Measurements from ENCODE around the gene CLCNKB. TPM values are rescaled to one million over a fixed set of nuclear protein-coding genes. Genes with fewer than 3 reads are reported as not detected.
"Not testable (repeated sequence)": the region's sequence is repeated elsewhere in the genome, so short reads cannot be mapped to it uniquely, and the experiment has no call there.

Gene CLCNKB
- polyA plus RNA-seq = not detected

DNA sequence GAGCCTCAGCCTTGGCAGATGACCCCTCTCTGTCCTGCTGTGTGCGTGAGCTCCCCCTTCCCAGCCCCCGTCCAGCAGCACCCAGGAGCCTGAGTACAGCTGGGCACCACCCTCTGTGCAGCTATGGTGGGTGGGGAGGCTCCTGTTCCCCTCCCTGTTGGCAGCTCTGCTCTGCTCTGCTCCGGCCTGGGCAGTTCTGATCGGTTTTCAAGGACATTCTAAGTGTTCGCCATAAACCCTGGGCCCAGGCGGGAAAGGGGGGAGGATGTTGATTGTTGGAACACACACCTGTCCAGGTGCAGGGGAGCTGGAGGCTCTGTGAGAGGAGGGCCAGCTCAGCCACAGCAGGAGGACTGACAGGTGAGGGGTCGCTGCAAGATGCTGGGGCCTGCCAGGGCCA, at the start of gene CLCNKB:
TSS of gene CLCNKB (plus strand) at position 262 of the 400 bp plus-strand sequence. CDS start 711 bp downstream, outside the sequence.
- H3K36me3 Mint-ChIP-seq = no peaks in the 10 kb centered on the region
- H3K27ac Mint-ChIP-seq = no peak within 1 kb of the TSS
- peaks cover 2 to 8% (median 5%) of the 10 kb centered on the region in 3 donors for H3K27me3 Mint-ChIP-seq (ENCODE audit: low read depth in 3 of 3)
- no peak within 1 kb of the TSS for H3K4me3 Mint-ChIP-seq
- no peak for DNase-seq
- no peaks in the 10 kb centered on the region for H3K4me1 Mint-ChIP-seq
- H3K9me3 Mint-ChIP-seq = no peaks in the 10 kb centered on the region

DNA sequence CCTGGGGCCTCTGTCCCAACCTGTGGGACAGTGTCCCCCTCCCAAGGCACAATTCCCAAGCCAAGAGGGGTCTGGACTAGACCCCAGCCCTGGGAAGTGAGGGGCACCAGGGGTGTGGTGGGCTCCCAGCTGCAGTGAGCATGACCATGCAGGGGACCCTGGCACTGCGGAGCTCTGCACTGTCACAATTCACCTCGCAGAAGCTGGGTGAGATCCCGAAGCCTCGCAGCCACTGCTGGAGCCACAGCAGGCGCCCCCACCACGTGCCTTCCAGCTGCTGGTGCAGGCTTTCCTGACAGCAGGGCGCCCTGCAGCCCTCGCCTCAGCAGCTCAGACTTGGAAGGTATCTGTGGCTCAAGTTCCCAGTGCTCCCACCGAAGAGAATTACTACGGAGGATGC, 49.5 kb upstream of the CLCNKB start:
- Mint-ChIP-seq H3K36me3 (no peaks in the 10 kb centered on the region), H3K27ac (no peak overlapping the region), H3K9me3 (no peaks in the 10 kb centered on the region), H3K4me3 (no peak overlapping the region), H3K27me3 (ENCODE audit: low read depth in 3 of 3) (peaks cover 0 to 12% (median 2%) of the 10 kb centered on the region in 3 donors), H3K4me1 (no peaks in the 10 kb centered on the region)
- no peak for DNase-seq

DNA sequence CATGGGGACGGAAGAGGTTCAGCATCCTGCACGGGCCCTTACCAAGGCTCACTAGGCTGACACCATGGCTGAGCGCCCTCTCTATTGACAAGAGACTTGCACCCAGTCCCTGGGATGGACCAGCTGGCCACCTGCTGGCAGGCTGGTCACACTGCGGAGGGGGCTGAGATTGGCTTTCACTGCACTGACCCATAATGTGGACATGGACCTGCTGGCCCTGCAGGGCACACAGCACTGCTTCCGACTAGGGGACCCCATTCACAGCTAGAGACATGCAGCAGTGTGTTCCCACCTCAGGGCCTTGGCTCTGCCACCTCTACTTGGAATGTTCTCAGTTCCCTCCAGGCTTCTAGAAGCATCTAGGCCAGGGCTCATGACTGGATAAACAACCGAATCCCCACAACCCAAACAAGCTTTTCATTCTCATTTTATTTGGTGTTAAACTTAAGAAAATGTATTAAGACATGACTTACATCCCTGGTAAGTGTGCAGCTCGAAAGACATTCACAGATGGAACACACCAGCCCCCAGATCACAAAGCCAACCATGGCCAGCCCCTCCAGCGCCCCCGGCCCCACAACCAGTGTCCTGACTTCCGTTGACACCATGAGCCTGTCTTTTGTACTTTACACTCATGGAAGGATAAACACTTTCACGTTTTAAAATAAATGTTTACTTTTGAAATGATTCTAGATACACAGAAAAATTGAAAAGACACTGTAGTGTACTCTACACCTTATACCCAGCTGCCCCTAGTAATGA, 48.8 kb upstream of the CLCNKB start:
- DNase-seq = peak; percentile 11 to 43 (median 22)
- H3K27ac Mint-ChIP-seq = no peak overlapping the region
- H3K4me1 Mint-ChIP-seq = no peaks in the 10 kb centered on the region
- H3K4me3 Mint-ChIP-seq = no peak overlapping the region
- H3K9me3 Mint-ChIP-seq = no peaks in the 10 kb centered on the region
- H3K27me3 Mint-ChIP-seq (ENCODE audit: low read depth in 3 of 3) = peaks cover 0 to 12% (median 2%) of the 10 kb centered on the region in 3 donors
- no peaks in the 10 kb centered on the region for H3K36me3 Mint-ChIP-seq

DNA sequence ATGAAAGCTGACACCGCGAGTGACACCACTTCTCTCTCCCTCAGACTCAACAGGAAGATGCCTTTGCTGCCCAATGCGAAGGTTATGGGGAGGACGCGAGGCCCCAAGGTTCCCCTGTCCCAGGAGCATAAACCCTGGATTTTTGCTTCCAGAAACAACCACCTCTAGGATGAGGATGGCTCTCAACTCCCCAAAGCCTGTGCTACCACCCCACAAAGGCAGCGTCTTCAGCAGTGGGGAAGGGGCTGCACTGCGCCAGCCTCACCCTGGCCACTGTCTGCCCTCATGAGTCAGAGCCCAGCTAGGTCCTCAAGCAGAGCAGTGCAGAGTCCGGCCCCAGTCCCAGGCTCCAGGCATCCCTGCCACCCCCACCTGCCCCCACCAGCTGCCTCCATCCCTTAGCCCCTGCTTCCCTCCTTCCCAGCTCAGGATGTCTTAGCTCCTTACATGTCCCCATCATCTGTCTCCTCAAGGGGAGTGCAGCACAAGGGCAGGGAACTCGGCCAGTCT, 46.5 kb upstream of the CLCNKB start:
- H3K4me3 Mint-ChIP-seq = no peak overlapping the region
- H3K9me3 Mint-ChIP-seq = no peaks in the 10 kb centered on the region
- no peak overlapping the region for H3K27ac Mint-ChIP-seq
- H3K27me3 Mint-ChIP-seq (ENCODE audit: low read depth in 3 of 3) = peaks cover 0 to 12% (median 2%) of the 10 kb centered on the region in 3 donors
- H3K36me3 Mint-ChIP-seq = no peaks in the 10 kb centered on the region
- DNase-seq = no peak
- no peaks in the 10 kb centered on the region for H3K4me1 Mint-ChIP-seq

DNA sequence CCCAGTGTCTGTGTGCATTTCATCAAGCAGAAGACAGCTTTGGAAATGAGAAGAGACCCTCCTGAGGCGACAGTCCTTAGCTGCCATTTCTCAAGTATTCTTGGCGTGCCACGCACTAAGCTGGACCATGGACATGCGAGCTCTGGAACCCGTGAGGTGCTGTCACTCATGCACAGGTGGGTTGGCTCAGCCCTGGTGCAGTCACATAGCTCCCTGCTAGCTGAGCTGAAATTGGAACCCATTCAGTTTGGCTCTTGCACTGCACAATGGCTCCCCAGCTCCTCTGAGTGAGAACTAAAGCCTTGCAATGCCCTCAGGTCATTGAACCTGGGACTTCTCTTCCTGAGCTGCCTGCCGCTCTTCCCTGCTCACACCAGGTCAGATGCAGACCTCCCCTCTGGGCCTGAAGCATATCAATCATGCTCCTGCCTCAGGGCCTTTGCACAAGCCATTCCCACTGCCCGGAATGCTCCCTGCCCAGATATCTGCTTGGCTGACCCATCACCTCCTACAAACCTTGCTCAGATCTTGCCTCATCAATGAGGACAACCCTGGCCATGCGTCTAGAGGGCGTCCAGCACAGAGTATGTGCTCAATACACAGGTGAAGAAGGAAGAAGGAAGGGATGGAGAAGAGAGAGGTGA, 45.8 kb upstream of the CLCNKB start:
- H3K36me3 Mint-ChIP-seq = no peaks in the 10 kb centered on the region
- no peak overlapping the region for H3K27ac Mint-ChIP-seq

DNA sequence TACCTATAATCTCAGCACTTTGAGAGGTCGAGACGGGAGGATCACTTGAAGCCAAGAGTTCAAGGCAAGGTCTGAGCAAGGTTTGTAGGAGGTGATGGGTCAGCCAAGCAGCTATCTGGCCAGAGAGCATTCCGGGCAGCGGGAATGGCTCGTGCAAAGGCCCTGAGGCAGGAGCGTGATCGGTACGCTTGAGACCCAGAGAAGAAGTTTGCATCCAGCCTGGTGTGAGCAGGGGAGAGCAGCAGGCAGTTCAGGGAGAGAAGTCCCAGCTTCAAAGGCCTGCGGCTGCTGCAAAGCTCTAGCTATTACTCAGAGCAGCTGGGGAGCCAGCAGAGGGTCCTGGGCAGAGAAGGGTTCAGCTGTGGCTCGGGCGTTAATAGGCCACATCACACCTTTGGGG, 44.7 kb upstream of the CLCNKB start:
- no peaks in the 10 kb centered on the region for H3K36me3 Mint-ChIP-seq
- H3K27me3 Mint-ChIP-seq (ENCODE audit: low read depth in 3 of 3) = peaks cover 0 to 12% (median 3%) of the 10 kb centered on the region in 3 donors
- no peak for DNase-seq
- no peak overlapping the region for H3K4me3 Mint-ChIP-seq
- no peaks in the 10 kb centered on the region for H3K9me3 Mint-ChIP-seq
- no peaks in the 10 kb centered on the region for H3K4me1 Mint-ChIP-seq
- H3K27ac Mint-ChIP-seq = no peak overlapping the region

More for the DNA sequence above, 45.8 kb upstream of the CLCNKB start:
- no peaks in the 10 kb centered on the region for H3K4me1 Mint-ChIP-seq
- DNase-seq = no peak
- H3K27me3 Mint-ChIP-seq (ENCODE audit: low read depth in 3 of 3) = peaks cover 0 to 12% (median 2%) of the 10 kb centered on the region in 3 donors
- no peak overlapping the region for H3K4me3 Mint-ChIP-seq
- no peaks in the 10 kb centered on the region for H3K9me3 Mint-ChIP-seq

DNA sequence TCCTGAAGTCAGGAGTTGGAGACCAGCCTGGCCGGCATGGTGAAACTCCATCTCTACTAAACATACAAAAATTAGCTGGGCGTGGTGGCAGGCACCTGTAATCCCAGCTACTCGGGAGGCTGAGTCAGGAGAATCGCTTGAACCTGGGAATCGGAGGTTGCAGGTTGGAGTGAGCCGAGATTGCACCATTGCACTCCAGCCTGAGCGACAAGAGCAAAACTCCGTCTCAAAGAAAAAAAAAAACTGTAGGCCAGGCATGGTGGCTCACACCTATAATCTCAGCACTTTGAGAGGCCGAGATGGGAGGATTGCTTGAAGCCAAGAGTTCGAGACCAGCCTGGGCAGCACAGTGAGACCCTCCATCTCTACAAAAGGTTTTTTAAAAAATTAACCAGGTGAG, 42.3 kb upstream of the CLCNKB start:
- H3K27ac Mint-ChIP-seq; H3K27me3 Mint-ChIP-seq (ENCODE audit: low read depth in 3 of 3); H3K36me3 Mint-ChIP-seq; H3K4me1 Mint-ChIP-seq; H3K9me3 Mint-ChIP-seq; H3K4me3 Mint-ChIP-seq; DNase-seq: not testable (repeated sequence)

DNA sequence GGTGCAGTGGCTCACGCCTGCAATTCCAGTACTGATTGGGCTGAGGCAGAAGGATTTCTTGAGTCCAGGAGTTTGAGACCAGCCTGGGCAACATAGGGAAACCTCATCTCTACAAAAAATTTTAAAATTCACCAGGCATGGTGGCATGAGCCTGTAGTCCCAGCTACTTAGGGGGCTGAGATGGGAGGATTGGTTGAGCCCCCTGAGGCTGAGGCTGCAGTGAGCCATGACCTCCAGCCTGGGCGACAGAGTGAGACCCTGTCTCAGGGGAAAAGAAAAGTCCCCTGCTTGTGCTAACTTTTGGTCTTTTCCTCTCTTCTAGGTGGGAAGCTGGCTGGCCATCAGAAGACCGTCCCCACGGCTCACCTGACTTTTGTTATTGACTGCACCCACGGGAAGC, 38.0 kb upstream of the CLCNKB start:
- peaks cover 1 to 6% (median 2%) of the 10 kb centered on the region in 3 donors for H3K27me3 Mint-ChIP-seq (ENCODE audit: low read depth in 3 of 3)
- no peak for DNase-seq
- no peak overlapping the region for H3K4me3 Mint-ChIP-seq
- H3K36me3 Mint-ChIP-seq = no peaks in the 10 kb centered on the region
- no peaks in the 10 kb centered on the region for H3K4me1 Mint-ChIP-seq
- no peaks in the 10 kb centered on the region for H3K9me3 Mint-ChIP-seq
- H3K27ac Mint-ChIP-seq = no peak overlapping the region

DNA sequence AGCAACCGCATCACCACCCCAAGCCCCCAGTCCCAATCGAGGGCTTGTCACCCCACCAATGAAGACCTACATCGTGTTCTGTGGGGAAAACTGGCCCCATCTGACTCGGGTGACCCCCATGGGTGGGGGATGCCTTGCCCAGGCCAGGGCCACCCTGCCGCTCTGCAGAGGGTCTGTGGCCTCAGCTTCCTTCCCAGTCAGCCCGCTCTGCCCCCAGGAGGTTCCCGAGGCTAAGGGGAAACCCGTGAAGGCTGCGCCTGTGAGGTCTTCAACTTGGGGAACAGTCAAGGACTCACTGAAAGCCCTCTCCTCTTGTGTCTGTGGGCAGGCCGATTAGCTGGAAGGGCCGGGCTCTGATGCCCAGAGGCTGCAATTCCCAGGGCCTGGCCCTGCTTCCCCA, 37.6 kb upstream of the CLCNKB start:
- Mint-ChIP-seq H3K27ac (no peak overlapping the region), H3K4me3 (no peak overlapping the region), H3K4me1 (no peaks in the 10 kb centered on the region), H3K27me3 (ENCODE audit: low read depth in 3 of 3) (peaks cover 1 to 6% (median 2%) of the 10 kb centered on the region in 3 donors), H3K36me3 (no peaks in the 10 kb centered on the region), H3K9me3 (no peaks in the 10 kb centered on the region)
- DNase-seq = no peak

DNA sequence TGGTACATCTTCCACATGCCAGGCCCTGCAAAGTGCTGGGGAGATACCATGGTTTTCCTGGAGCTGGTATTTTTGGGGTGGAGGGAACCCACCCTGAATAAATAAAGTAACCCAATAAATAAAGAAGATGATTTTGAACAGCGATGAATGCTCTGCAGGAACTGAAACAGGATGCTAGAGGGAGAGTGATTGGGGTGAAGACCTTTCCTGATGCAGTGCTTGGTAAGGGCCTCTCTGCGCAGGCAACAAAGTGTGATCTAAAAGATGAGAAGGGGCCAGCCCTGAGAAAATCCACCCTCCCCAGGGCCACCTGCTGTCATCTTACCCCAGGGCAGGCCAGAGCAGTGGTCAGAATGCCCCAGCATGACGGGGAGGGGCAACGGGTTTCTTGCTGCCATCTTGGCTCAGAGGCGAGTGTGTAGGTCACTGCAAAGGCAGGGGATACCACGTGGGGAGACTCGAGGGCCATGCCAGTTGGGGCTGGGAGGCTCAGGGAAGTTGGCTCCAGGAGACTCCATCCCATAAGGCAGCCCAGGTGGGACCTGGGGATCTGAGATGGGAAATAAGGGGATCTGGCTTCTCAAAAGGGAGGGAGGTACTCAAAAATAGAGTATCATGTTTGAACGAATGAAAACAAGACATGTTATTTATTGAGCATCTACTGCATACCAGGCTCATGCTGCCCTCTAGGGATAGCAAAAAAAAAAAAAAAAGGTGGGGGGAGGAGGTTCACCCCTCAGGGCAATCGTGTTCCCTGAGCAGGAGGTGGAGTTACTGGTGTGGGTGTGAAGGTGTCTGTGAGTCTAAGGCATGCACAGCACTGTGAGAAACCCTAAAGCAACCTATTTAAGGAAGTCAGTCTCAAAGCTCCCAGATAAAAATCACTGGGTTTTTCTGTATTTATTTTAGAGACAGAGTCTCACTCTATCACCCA, 36.8 kb upstream of the CLCNKB start:
- no peaks in the 10 kb centered on the region for H3K36me3 Mint-ChIP-seq
- H3K27me3 Mint-ChIP-seq (ENCODE audit: low read depth in 3 of 3) = peaks cover 1 to 8% (median 2%) of the 10 kb centered on the region in 3 donors
- no peak for DNase-seq
- peak overlapping the region in 2 of 6 donors; percentile 14 to 16 for H3K27ac Mint-ChIP-seq
- no peak overlapping the region for H3K4me3 Mint-ChIP-seq
- H3K9me3 Mint-ChIP-seq = no peaks in the 10 kb centered on the region
- H3K4me1 Mint-ChIP-seq = no peaks in the 10 kb centered on the region

DNA sequence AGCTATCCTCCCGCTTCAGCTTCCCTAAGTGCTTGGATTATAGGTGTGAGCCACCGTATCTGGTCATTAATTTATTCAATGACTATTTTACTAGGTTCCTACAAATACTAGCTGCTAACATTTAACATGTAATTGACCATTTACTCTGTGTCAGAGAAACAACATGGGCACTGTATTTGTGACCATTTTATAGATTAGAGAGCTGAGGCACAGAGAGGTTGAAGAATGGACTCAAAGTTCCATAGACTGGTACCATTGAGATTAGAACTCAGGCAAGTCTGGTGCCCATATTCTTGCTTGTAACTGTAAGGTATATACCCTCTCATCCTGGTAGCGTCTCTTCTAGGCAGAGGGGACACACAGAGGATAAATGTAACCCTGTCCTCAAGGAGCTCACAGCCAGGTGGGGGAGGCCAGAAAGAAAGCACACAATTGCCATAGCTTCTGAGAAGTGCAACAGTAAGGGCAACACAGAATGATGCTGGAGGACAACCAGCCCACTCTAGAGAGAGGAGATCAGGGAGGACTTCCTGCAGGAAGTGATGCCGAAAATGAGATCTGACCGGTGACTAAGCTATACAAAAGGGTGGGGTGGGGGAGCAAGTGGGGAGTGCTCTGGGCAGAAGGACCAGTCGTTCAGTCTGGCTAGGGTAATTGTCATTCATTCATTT, 35.8 kb upstream of the CLCNKB start:
- peaks cover 1 to 8% (median 2%) of the 10 kb centered on the region in 3 donors for H3K27me3 Mint-ChIP-seq (ENCODE audit: low read depth in 3 of 3)
- H3K27ac Mint-ChIP-seq = no peak overlapping the region
- H3K4me1 Mint-ChIP-seq = peaks cover 7% of the 10 kb centered on the region in 2 donors
- H3K4me3 Mint-ChIP-seq = no peak overlapping the region
- no peak for DNase-seq
- H3K36me3 Mint-ChIP-seq = no peaks in the 10 kb centered on the region
- H3K9me3 Mint-ChIP-seq = no peaks in the 10 kb centered on the region

DNA sequence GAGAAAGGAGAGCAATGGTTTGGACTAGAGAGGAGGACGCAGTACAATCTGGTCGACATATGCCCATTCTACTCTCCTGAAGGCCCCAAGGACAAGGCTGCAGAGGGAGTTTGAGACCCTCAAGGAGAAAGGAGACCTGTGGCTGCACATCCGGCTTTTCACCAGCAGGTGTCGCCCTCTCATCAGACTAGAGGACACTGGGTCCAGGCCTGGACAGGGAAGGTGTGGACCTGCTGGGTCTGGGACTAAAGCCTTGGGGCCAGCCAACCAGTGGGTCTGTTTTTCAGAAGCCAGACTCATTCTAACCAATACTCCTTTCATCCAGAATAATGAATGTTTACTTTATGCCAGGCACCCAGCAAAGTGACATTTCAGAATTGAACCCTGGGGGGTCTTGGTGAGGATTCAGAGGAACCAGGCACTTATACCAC, 34.5 kb upstream of the CLCNKB start:
- Mint-ChIP-seq H3K27ac (no peak overlapping the region), H3K4me1 (peaks cover 7% of the 10 kb centered on the region in 2 donors)
- DNase-seq = peak; percentile 65 to 69 (median 67)

DNA sequence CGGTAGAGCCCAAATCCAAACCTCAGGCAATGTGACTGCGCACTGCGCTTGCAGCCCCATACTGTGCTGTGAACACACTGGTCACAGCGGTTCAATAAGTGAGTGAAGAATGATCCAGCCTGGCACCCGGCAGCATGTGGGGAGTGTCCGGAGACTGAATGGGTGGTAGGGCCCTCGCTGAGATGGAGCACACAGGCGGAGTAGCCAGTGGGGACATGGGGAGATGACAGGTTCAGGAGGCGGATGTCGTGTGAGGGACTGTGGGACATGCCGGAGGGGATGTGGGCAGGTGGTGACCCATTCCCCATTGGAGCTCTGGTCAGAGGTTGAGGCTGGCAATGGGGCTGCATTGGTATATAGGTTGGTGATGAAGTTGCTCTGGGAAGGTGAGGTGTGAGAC, 33.9 kb upstream of the CLCNKB start:
- no peaks in the 10 kb centered on the region for H3K9me3 Mint-ChIP-seq
- no peaks in the 10 kb centered on the region for H3K36me3 Mint-ChIP-seq
- peaks cover 1 to 6% (median 2%) of the 10 kb centered on the region in 3 donors for H3K27me3 Mint-ChIP-seq (ENCODE audit: low read depth in 3 of 3)
- DNase-seq = no peak
- no peak overlapping the region for H3K4me3 Mint-ChIP-seq
- peaks cover 7% of the 10 kb centered on the region in 2 donors for H3K4me1 Mint-ChIP-seq
- H3K27ac Mint-ChIP-seq = peak overlapping the region in 1 of 6 donors; percentile 45

More for the DNA sequence above, 34.5 kb upstream of the CLCNKB start:
- H3K4me3 Mint-ChIP-seq = no peak overlapping the region
- peaks cover 1 to 6% (median 2%) of the 10 kb centered on the region in 3 donors for H3K27me3 Mint-ChIP-seq (ENCODE audit: low read depth in 3 of 3)
- no peaks in the 10 kb centered on the region for H3K9me3 Mint-ChIP-seq
- H3K36me3 Mint-ChIP-seq = no peaks in the 10 kb centered on the region

All from immature natural killer cell (primary cell).